AG09309 (cell line): ENCODE measurements around the gene HES6.

Experiments
- DNase-seq: peaks from one replicate; pipeline ENCODE4 v3.0.0-alpha.2; 2010; ENCODE audit warnings: low read depth
- H3K4me3 ChIP-seq: 2 replicates; pipeline ENCODE4 v1.5.1; 2011; ENCODE audit warnings: mild to moderate bottlenecking, low read depth, low read length, moderate library complexity; ENCODE audit not compliant: control insufficient read depth
- TF ChIP-seq, protein P1 (sequence below): IDR thresholded peaks from 2 replicates; pipeline ENCODE4 v1.5.1; 2011; ENCODE audit warnings: mild to moderate bottlenecking, low read depth, low read length, inconsistent platforms; ENCODE audit not compliant: insufficient read depth, control insufficient read depth; ENCODE audit errors: missing control alignments

Gene HES6

DNA sequence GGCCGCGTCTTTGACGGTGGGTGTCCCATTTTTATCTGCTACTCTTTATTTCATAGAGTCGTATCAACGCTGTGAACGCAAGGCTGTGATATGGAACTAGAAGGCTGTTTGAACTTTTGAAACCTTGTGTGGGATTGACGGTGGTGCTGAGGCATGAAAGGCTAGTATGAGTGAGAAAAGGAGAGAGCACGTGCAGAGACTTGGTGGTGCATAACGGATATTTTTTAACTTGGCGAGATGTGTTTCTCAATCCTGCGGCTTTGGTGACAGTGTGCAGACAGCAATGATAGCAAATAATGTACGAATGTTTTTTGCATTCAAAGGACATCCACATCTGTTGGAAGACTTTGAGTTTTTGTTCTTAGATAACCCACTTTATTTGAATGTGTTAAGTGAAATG lies 6.2 kb downstream of the HES6 start:
- H3K4me3 ChIP-seq, result no peak overlapping the region
- TF ChIP-seq, protein P1, sequence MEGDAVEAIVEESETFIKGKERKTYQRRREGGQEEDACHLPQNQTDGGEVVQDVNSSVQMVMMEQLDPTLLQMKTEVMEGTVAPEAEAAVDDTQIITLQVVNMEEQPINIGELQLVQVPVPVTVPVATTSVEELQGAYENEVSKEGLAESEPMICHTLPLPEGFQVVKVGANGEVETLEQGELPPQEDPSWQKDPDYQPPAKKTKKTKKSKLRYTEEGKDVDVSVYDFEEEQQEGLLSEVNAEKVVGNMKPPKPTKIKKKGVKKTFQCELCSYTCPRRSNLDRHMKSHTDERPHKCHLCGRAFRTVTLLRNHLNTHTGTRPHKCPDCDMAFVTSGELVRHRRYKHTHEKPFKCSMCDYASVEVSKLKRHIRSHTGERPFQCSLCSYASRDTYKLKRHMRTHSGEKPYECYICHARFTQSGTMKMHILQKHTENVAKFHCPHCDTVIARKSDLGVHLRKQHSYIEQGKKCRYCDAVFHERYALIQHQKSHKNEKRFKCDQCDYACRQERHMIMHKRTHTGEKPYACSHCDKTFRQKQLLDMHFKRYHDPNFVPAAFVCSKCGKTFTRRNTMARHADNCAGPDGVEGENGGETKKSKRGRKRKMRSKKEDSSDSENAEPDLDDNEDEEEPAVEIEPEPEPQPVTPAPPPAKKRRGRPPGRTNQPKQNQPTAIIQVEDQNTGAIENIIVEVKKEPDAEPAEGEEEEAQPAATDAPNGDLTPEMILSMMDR, result no peak
- DNase-seq, result no peak

DNA sequence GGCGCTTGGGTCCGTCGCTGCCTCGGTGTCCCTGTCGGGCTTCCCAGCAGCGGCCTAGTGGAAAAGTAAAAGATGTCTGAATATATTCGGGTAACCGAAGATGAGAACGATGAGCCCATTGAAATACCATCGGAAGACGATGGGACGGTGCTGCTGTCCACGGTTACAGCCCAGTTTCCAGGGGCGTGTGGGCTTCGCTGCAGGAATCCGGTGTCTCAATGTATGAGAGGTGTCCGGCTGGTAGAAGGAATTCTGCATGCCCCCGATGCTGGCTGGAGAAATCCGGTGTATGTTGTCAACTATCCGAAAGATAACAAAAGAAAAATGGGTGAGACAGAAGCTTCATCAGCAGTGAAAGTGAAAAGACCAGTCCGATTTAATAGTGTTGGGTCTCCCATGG lies 8.0 kb downstream of the HES6 start:
- no peak for DNase-seq
- TF ChIP-seq, protein P1, result no peak
- no peak overlapping the region for H3K4me3 ChIP-seq

DNA sequence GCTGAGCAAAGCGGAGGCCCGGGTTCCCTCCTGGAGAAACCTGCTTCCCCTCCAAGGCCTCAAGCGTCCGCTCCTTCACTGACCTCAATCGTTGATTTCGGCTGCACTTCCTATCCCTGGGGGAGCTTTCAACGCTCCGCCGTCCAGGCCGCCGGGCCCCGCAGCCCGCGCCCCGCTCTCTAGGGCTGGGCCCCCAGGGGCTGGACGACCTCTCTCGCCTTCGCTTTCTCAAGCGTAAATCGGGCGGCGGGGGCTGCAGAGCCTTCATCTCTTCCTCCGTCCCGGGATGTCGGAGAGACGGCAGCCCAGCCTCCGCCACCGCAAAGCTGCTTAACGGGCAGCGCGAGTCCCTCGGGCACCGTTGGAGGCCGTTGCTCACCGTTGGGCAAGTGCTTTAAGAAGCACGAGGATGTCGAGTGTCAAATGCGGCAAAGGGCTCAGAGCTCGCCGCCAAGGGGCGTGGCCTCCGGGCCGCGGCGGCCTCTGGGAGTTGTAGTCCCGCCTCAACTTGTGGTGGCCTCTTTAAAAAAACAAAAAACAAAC lies 8.5 kb downstream of the HES6 start:
- DNase-seq, result no peak
- peak overlapping the region; percentile 33 for H3K4me3 ChIP-seq
- TF ChIP-seq, protein P1, result no peak

DNA sequence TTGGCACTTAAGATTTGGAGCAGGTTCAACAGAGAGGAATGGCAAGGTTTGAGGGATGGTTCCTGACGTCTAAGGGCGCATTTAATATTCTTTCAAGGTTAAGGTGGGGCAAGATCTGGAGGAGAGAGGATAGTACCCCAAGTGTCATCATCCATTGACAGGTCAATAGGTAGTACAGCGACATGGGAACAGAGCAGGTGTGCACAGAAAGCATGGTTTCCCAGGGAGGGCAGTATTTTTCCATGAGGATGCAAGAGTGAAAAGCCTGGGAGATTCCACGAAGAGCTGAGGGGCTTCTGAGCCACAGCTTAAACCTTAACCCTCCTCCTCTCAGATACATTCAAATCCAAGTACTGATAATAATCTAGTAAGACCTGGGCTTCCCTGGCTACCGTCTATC lies 9.1 kb downstream of the HES6 start:
- no peak for DNase-seq
- no peak overlapping the region for H3K4me3 ChIP-seq
- TF ChIP-seq, protein P1, result no peak

DNA sequence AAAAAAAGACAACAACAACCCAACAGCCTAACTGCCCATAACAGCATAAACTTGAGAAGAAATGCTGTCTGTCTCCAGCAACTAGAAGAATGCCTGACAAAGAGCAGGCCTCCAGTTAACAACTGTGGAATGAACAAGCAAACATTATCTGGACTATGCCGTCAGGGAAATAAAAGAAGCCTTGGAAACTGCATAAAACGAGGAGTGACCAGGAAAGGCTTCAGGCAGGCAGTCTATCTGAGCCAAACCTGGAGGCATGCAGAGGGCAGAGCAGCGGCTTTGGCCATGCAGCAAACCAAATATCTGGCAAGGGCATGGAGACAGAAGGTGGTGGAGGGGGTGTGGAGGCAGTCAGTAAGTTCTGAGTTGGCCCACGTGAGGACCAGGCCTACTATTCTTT lies 11.1 kb downstream of the HES6 start:
- TF ChIP-seq, protein P1, result no peak
- no peak overlapping the region for H3K4me3 ChIP-seq
- DNase-seq, result no peak

DNA sequence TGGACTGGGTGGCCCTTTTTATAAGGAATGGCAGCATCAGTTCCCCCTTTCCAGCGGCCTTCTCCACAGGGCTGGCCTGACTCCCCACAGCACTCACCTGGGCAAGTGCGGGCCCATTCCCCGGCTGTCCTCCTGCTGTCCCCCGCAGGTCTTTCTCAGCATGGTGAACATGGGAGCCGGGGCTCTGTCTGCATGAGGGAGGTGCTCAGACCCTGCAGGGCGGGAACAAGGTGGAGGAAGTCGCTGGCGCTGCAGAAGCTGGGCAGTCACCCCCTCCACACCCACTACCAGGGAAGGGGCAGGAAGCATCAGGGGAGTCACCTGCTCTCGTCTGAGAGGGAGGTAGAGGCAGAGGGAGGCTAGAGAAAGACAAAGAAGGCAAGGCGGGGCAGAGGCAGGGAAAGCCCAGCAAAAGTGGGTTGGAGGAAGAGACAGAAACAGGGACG lies 12.2 kb downstream of the HES6 start:
- DNase-seq, result no peak
- no peak overlapping the region for H3K4me3 ChIP-seq
- TF ChIP-seq, protein P1, result no peak

DNA sequence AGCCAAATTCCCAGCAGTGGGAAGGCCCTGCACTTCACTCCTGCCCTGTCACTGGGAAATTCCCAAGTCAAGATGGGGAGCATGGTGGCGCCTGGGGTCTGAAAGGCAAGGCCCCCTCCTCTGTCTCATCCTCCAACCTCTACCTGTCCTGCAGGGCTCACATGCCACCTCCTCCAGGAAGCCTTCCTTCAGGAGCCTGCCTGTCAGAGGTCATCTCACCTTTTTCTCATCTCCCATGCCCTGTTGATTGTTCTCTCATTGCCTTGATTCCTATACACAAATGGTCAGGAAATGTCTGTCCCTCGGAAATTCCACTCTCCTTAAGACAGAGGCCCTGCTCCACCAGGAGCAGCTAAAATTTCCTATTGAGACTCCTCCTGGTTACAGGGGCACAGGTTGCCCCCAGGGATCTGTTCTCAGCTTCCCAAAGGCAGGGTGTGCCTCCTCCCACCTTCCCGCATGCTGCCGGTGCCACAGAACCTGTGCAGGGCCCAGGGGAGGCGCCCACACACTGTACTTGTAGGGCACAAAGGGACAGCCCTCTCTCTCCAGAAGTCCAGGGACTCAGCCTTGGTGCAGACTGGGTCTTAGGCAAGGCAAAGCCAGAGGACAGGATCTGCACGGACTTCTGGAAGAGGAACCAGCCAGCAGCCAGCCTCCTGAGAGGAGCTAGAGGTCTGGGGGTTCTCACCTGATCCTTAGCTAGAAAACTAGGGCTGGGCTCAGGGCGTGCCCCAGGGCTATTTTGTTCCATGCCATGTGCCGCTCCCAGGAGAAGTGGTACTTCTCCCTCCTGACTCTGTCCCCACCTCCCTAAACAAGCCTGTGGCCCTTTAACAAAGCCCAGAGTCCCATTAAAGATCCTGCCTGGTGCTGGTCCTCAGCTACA lies 12.9 kb downstream of the HES6 start:
- no peak for DNase-seq
- TF ChIP-seq, protein P1, result no peak
- H3K4me3 ChIP-seq, result no peak overlapping the region
